Skin of body (tissue), 2 donors: Measurements from ENCODE around the gene SLC2A4RG. TPM values are rescaled to one million over a fixed set of nuclear protein-coding genes. Genes with fewer than 3 reads are reported as not detected.
A peak's percentile ranks its signal among the peaks of the same experiment; 100 is the strongest.
"Not testable (repeated sequence)": the region's sequence is repeated elsewhere in the genome, so short reads cannot be mapped to it uniquely, and the experiment has no call there.

Experiments used
- DNase-seq: peaks from one replicate; lab custom pipeline; 2025; lab: John Stamatoyannopoulos, UW
- total RNA-seq: library from RNA; depleted of rRNA; stranded (reverse); fragments of >200 nt; gene quantifications from one replicate; pipeline ENCODE4 v1.2.3, GENCODE V29; 2014

SLC2A4RG gene
- total RNA-seq, 1 donor from 2014 or later, result 21.5 TPM

GRCh38 chr20:63773571-63774241 is 34.1 kb downstream of the SLC2A4RG start:
- DNase-seq, result no peak

GRCh38 chr20:63774306-63774705 is 34.7 kb downstream of the SLC2A4RG start:
- no peak for DNase-seq

GRCh38 chr20:63775096-63775978 is 35.8 kb downstream of the SLC2A4RG start:
- peak; percentile 17 for DNase-seq

- not testable (repeated sequence) for DNase-seq
Measured at GRCh38 chr20:63776875-63777274, 37.3 kb downstream of the SLC2A4RG start.

GRCh38 chr20:63777614-63778013 is 38.0 kb downstream of the SLC2A4RG start:
- DNase-seq, result no peak

GRCh38 chr20:63778034-63778752 is 38.6 kb downstream of the SLC2A4RG start:
- DNase-seq, result no peak

GRCh38 chr20:63778857-63779256 is 39.3 kb downstream of the SLC2A4RG start:
- DNase-seq, result no peak

- no peak for DNase-seq
Measured at GRCh38 chr20:63781181-63781580, 41.6 kb downstream of the SLC2A4RG start.

GRCh38 chr20:63782051-63782471 is 42.5 kb downstream of the SLC2A4RG start:
- no peak for DNase-seq

- DNase-seq, result no peak
Measured at GRCh38 chr20:63782521-63782971, 43.0 kb downstream of the SLC2A4RG start.

- no peak for DNase-seq
Measured at GRCh38 chr20:63783970-63784369, 44.4 kb downstream of the SLC2A4RG start.

GRCh38 chr20:63785691-63786131 is 46.1 kb downstream of the SLC2A4RG start:
- DNase-seq, result no peak

- DNase-seq, result no peak
Measured at GRCh38 chr20:63787302-63787701, 47.7 kb downstream of the SLC2A4RG start.

GRCh38 chr20:63787749-63788148 is 48.2 kb downstream of the SLC2A4RG start:
- DNase-seq, result no peak

GRCh38 chr20:63789836-63790571 is 50.4 kb downstream of the SLC2A4RG start:
- DNase-seq, result no peak

GRCh38 chr20:63790572-63791168 is 51.1 kb downstream of the SLC2A4RG start:
- no peak for DNase-seq

- DNase-seq, result no peak
Measured at GRCh38 chr20:63791497-63792156, 52.1 kb downstream of the SLC2A4RG start.

- DNase-seq, result no peak
Measured at GRCh38 chr20:63792866-63793265, 53.3 kb downstream of the SLC2A4RG start.
